GM12878 (cell line): ENCODE data around the gene MITF.

Experiments
- ATF3 ChIP-seq: IDR thresholded peaks from 2 replicates; pipeline ENCODE4 v1.6.1; 2011; ENCODE audit warnings: low read depth, mild to moderate bottlenecking, low read length, moderate library complexity, borderline replicate concordance; ENCODE audit errors: extremely low read depth
- POLR2AphosphoS5 ChIP-seq: IDR thresholded peaks from 2 replicates; pipeline ENCODE4 v1.6.1; 2011; ENCODE audit warnings: mild to moderate bottlenecking, low read length, inconsistent platforms
- TCF7 ChIP-seq: IDR thresholded peaks from 2 replicates; pipeline ENCODE4 v1.6.1; 2014; ENCODE audit warnings: antibody characterized with exemption, borderline replicate concordance

- TF ChIP-seq POLR2AphosphoS5 (no peak), ATF3 (no peak), TCF7 (no peak)
Observed at GRCh38 chr3:69882560-69882959, 143.3 kb downstream of the MITF start.
